WTC11 (cell line): ENCODE measurements around the gene PRDM1.

Experiments
- ELF4 ChIP-seq: sonication (generic); formaldehyde crosslinking; IDR thresholded peaks from 2 replicates; pipeline ENCODE4 v1.8.1; 2022; ENCODE audit warnings: low read depth, mild to moderate bottlenecking, moderate library complexity, missing genetic modification reagents
- NR3C1 ChIP-seq: sonication (generic); formaldehyde crosslinking; conservative IDR thresholded peaks from 2 replicates; pipeline ENCODE4 v1.8.1; 2023; ENCODE audit warnings: low read depth, mild to moderate bottlenecking, missing genetic modification reagents
- TF ChIP-seq, protein P1 (sequence below): fragments of 200-600 bp; IDR thresholded peaks from 2 replicates; pipeline ENCODE4 v1.8.0; 2022; ENCODE audit warnings: antibody characterized with exemption

DNA sequence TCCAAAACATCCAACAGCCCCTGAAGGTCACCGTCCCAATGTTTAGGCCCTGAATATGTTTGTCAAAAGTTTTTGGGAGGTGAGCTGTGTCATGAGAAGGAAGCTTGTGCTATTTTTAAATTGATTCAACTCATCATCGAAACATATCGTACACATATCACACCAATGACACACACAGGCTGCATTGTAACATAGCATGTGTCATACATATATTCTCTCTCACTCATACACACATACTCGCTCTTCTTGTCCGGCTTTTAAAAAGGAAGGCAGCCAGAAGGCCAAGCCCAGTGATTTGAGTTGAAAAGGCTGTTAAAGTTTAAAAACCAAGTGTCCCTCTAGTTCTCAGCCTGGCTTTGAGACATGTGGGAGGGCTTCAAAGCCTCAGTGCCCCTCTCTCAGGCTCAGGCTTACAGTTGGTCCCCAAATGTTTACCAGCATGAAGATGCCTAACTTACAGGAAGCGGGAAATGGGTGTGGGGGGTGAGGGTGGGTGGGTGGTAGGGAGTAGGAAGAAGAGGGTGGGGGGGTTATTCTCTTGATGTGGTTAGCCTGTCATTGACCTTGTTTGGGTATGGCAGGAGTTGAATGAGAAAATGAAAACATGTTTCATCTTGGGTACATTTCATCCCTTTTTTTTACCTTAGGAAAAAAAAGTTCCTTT lies 3.3 kb upstream of the PRDM1 start:
- TF ChIP-seq NR3C1 (CRISPR knock-in tag) (no peak), ELF4 (CRISPR knock-in tag) (no peak)
- TF ChIP-seq, protein P1, sequence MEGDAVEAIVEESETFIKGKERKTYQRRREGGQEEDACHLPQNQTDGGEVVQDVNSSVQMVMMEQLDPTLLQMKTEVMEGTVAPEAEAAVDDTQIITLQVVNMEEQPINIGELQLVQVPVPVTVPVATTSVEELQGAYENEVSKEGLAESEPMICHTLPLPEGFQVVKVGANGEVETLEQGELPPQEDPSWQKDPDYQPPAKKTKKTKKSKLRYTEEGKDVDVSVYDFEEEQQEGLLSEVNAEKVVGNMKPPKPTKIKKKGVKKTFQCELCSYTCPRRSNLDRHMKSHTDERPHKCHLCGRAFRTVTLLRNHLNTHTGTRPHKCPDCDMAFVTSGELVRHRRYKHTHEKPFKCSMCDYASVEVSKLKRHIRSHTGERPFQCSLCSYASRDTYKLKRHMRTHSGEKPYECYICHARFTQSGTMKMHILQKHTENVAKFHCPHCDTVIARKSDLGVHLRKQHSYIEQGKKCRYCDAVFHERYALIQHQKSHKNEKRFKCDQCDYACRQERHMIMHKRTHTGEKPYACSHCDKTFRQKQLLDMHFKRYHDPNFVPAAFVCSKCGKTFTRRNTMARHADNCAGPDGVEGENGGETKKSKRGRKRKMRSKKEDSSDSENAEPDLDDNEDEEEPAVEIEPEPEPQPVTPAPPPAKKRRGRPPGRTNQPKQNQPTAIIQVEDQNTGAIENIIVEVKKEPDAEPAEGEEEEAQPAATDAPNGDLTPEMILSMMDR: no peak
